Left ventricle myocardium inferior (tissue), 1 donor: ENCODE results near the gene MED12L. TPM values are rescaled to one million over a fixed set of nuclear protein-coding genes. Genes with fewer than 3 reads are reported as not detected.

Experiments
- DNase-seq: peaks from one replicate; pipeline ENCODE4 v3.0.0-alpha.2; 2020
- H3K27ac ChIP-seq: fragments of 200-600 bp; replicated peaks from 2 replicates; pipeline ENCODE4 v1.8.0; 2021
- H3K27me3 ChIP-seq: fragments of 200-600 bp; 2 replicates; pipeline ENCODE4 v1.8.0; 2021; ENCODE audit warnings: low read depth
- H3K36me3 ChIP-seq: fragments of 200-600 bp; 2 replicates; pipeline ENCODE4 v1.8.0; 2021
- H3K4me1 ChIP-seq: fragments of 200-600 bp; 2 replicates; pipeline ENCODE4 v1.8.0; 2021
- H3K4me3 ChIP-seq: fragments of 200-600 bp; 2 replicates; pipeline ENCODE4 v1.8.0; 2021; ENCODE audit warnings: mild to moderate bottlenecking, moderate library complexity
- H3K9me3 ChIP-seq: fragments of 200-600 bp; replicated peaks from 2 replicates; pipeline ENCODE4 v1.8.0; 2021
- intact Hi-C: fragments of 100-400 bp; cut with micrococcal nuclease; formaldehyde crosslinking; loops from one replicate; pipeline ENCODE4 v1.11.0; 2022
- total RNA-seq: library from RNA; stranded (reverse); fragmentation: NEBNext Ultra II Directional; extraction: Animal tissue kit (Norgen Biotek cat#: 25700); gene quantifications from one replicate; pipeline ENCODE4 v1.2.1, GENCODE V29; 2021
- TF ChIP-seq, protein P1 (sequence below): fragments of 200-600 bp; IDR thresholded peaks from 2 replicates; pipeline ENCODE4 v1.8.0; 2021; ENCODE audit warnings: antibody characterized with exemption, mild to moderate bottlenecking, borderline replicate concordance
- donor health status: DM: no; HTN: yes; CAD: no; lungs with severe emphysema.

MED12L gene
- total RNA-seq, 1 donor from 2014 or later = 0.82 TPM

DNA sequence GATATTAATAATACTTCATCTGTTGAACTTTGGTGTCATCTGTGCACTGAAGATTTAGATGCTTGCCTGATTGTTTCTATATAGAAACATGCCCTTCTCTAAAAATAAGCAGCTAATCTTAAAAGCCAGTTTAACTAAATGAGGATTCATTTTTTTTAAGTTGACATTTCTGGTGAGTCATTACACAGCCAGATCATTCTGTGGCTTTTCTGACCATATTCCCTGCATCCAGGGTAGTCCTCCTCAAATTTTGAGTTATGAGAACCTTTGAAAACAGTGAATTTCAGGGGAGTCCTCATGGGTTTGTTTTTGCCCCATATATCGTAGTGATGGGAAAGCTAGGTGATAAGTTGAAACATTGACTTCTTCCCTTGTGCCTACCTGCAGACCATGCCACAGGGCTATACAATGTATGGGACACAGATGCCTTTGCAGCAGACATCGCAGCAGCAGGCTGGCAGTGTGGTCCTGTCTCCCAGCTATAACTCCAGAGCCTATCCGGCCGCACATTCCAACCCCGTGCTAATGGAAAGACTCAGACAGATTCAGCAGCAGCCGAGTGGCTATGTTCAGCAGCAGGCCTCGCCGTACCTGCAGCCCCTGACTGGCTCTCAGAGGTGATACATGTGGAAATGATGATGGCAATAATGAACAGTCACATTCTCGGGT lies 325.6 kb downstream of the MED12L start:
- Histone ChIP-seq H3K9me3 (no peaks in the 10 kb centered on the region), H3K4me3 (no peak overlapping the region), H3K36me3 (no peaks in the 10 kb centered on the region), H3K27ac (no peak overlapping the region), H3K4me1 (no peaks in the 10 kb centered on the region), H3K27me3 (no peaks in the 10 kb centered on the region)
- intact Hi-C loops = no loop called here
- DNase-seq = no peak
- TF ChIP-seq, protein P1, sequence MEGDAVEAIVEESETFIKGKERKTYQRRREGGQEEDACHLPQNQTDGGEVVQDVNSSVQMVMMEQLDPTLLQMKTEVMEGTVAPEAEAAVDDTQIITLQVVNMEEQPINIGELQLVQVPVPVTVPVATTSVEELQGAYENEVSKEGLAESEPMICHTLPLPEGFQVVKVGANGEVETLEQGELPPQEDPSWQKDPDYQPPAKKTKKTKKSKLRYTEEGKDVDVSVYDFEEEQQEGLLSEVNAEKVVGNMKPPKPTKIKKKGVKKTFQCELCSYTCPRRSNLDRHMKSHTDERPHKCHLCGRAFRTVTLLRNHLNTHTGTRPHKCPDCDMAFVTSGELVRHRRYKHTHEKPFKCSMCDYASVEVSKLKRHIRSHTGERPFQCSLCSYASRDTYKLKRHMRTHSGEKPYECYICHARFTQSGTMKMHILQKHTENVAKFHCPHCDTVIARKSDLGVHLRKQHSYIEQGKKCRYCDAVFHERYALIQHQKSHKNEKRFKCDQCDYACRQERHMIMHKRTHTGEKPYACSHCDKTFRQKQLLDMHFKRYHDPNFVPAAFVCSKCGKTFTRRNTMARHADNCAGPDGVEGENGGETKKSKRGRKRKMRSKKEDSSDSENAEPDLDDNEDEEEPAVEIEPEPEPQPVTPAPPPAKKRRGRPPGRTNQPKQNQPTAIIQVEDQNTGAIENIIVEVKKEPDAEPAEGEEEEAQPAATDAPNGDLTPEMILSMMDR = no peak

DNA sequence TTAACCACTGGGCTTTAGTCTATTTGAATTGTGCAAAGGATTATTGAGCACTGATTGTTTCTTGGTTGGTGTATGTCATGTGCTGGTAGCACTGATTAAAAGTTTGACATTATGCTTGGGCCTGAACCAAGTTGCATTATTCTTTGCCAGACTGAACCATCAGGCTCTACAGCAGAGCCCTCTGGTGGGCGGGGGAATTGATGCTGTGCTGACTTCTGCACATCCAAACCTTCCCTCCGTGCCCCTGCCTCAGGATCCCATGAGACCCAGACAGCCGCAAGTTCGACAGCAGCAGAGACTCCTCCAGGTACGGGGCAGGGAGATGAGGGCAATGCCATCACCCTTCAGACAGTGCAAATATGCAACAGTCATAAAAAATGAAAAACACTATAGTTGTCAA lies 327.5 kb downstream of the MED12L start:
- Histone ChIP-seq H3K27me3 (no peaks in the 10 kb centered on the region), H3K36me3 (no peaks in the 10 kb centered on the region), H3K4me3 (no peak overlapping the region), H3K27ac (no peak overlapping the region), H3K4me1 (no peaks in the 10 kb centered on the region), H3K9me3 (no peaks in the 10 kb centered on the region)
- intact Hi-C loops = no loop called here
- DNase-seq = no peak
- TF ChIP-seq, protein P1 = no peak

DNA sequence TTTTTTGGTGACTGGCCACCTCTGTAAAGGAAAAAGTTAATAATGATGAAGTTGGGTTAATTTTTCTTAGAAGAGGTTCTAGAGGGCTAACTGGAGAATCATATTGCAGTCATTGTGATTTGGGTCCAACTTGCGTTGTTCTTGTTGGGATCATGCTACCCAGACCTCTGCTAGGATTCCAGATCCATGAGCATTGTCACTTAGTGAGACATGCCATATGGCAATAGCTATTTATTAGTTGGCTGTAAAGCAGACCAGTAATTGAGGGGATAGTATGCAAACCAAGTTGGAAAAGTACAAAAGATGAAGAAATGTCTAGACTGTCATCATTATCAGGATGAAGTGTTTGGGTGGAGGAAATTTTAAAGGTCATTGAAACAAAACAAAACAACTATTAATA lies 329.8 kb downstream of the MED12L start:
- H3K36me3 ChIP-seq = no peaks in the 10 kb centered on the region
- no peak overlapping the region for H3K4me3 ChIP-seq
- H3K27ac ChIP-seq = no peak overlapping the region
- no peaks in the 10 kb centered on the region for H3K27me3 ChIP-seq
- TF ChIP-seq, protein P1 = no peak
- H3K4me1 ChIP-seq = no peaks in the 10 kb centered on the region
- intact Hi-C loops = no loop called here
- no peak for DNase-seq
- no peaks in the 10 kb centered on the region for H3K9me3 ChIP-seq

DNA sequence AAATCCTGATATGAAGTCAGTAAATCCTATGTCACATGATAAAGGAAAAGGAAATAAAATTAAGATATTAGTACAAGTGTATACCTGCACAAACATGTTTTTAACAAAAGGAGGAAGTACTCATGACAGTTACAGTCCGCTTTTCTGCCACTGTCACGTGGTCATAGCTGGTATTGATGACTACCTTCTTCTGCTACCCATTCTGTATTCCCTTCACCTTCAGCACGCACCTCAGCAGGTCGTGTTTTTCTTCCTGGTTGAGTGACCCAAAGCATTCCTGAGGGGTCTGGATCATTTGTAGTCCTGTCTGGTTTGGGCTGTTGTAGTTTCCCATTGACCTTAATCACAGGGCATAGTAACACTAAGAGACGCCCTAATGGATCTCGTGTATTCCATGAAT lies 334.3 kb downstream of the MED12L start:
- TF ChIP-seq, protein P1 = no peak
- intact Hi-C loops = no loop called here

DNA sequence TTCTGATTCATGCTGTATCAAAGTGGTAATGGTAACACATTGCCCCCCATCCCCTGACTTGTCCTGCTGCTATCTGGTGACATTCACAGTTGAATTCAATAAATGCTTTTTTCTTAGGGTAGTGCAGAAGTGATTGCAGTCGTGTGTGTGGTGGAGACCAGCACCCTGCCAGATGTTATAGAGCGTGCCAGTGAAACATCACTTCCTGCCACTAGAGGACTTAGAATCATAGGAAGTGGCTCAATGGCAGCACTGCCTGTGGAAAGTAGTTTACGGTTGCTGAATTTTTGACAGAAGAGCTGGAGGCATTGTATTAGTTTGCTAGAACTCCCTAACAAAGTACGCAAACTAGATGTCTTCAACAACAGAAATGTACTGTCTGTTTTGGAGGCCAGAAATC lies 336.5 kb downstream of the MED12L start:
- H3K27ac ChIP-seq = no peak overlapping the region
- no peak overlapping the region for H3K4me3 ChIP-seq
- no peaks in the 10 kb centered on the region for H3K27me3 ChIP-seq
- no peak for DNase-seq
- no peaks in the 10 kb centered on the region for H3K9me3 ChIP-seq
- H3K4me1 ChIP-seq = no peaks in the 10 kb centered on the region
- no peaks in the 10 kb centered on the region for H3K36me3 ChIP-seq
- TF ChIP-seq, protein P1 = no peak
- intact Hi-C loops = no loop called here

More for the DNA sequence above, 334.3 kb downstream of the MED12L start:
- Histone ChIP-seq H3K36me3 (no peaks in the 10 kb centered on the region), H3K4me1 (no peaks in the 10 kb centered on the region), H3K27me3 (no peaks in the 10 kb centered on the region), H3K4me3 (no peak overlapping the region), H3K9me3 (no peaks in the 10 kb centered on the region), H3K27ac (no peak overlapping the region)
- DNase-seq = no peak

DNA sequence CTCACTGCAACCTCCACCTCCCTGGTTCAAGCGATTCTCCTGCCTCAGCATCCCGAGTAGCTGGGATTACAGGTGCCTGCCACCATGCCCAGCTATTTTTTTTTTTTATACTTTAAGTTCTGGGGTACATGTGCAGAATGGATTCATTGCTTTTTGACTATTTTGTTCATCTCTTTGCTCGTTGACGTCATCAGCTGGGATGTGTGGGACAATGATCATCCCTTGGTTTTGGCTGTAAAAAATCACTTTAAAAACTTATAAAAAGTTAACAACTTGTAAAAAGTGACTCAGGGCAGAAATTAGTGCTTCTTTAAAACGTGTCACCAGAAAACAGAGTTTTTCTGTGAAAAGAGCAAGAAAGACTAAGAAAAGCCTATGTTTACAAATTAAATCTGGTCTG lies 337.6 kb downstream of the MED12L start:
- no peaks in the 10 kb centered on the region for H3K9me3 ChIP-seq
- no peak for DNase-seq

More for the DNA sequence above, 337.6 kb downstream of the MED12L start:
- Histone ChIP-seq H3K36me3 (no peaks in the 10 kb centered on the region), H3K4me1 (no peaks in the 10 kb centered on the region), H3K27ac (no peak overlapping the region), H3K27me3 (no peaks in the 10 kb centered on the region), H3K4me3 (no peak overlapping the region)
- intact Hi-C loops = no loop called here
- TF ChIP-seq, protein P1 = no peak
